Fibroblast of skin of left biceps (primary cell): ENCODE measurements around the gene TTC36.
"Not testable (repeated sequence)": the region's sequence is repeated elsewhere in the genome, so short reads cannot be mapped to it uniquely, and the experiment has no call there.

Source experiments
- DNase-seq, 2 experiments: peaks; one replicate each; pipeline ENCODE4 v3.0.0-alpha.2; 2013; ENCODE audit warnings: low read depth in 2 of 2

Gene TTC36

GRCh38 chr11:118532091-118532490 lies 4.8 kb downstream of the TTC36 start:
- DNase-seq: no peak

- DNase-seq: no peak
Observed at GRCh38 chr11:118532852-118533768, 5.8 kb downstream of the TTC36 start.

DNA sequence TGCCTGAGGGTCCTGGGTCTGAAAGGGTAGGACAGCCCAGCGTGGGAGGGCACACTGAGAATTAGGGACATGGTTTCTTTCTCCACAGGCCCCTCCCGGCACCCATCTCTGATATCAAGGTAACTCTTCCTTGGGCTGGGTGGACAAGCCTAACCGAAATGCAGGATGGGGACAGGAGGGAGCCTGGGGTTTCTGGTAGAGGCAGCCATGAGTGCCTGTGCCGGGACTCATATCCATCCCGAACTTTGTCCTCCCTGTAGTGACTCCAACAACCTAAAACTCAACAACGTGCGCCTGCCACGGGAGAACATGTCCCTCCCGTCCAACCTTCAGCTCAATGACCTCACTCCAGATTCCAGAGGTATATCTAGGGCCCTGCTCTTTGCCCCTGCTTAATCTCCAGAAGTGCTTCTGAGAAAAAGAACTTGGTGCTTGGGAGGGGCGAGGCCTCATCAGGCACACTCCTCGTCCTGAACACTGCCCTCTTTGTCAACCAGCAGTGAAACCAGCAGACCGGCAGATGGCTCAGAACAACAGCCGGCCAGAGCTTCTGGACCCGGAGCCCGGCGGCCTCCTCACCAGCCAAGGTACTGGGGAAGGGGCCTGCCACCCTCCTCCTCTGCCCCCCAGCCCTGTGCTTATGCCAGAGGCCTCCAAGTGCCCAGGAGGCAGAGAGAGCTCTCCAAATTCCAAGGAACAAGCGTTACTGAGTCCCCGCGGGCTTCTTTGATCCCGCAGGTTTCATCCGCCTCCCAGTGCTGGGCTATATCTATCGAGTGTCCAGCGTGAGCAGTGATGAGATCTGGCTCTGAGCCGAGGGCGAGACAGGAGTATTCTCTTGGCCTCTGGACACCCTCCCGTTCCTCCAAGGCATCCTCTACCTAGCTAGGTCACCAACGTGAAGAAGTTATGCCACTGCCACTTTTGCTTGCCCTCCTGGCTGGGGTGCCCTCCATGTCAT lies 6.8 kb downstream of the TTC36 start:
- no peak for DNase-seq

- DNase-seq: no peak
Observed at GRCh38 chr11:118535261-118535660, 8.0 kb downstream of the TTC36 start.

GRCh38 chr11:118536726-118537125 lies 9.5 kb downstream of the TTC36 start:
- no peak for DNase-seq

DNA sequence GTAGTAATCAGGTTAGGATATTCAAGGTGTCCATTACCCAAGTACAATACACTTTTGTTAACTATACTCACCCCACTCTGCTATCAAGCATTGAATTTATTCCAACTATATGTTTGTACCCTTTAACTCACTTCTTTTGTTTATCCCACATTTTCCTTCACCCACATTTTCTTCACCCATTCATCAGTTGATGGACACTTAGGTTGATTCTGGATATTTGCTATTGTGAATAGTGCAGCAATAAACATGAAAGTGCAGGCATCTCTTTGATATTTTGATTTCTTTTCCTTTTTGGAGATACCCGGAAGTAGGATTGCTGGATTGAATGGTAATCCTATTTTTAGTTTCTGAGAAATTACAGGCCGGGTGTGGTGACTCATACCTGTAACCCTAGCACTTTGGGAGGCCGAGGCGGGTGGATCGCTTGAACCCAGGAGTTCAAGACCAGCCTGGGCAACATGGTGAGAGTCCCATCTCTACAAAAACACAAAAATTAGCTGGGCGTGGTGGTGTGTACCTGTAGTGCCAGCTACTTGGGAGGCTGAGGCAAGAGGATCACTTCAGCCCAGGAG lies 10.2 kb downstream of the TTC36 start:
- no peak for DNase-seq

GRCh38 chr11:118544010-118544646 lies 16.9 kb downstream of the TTC36 start:
- DNase-seq: no peak

DNA sequence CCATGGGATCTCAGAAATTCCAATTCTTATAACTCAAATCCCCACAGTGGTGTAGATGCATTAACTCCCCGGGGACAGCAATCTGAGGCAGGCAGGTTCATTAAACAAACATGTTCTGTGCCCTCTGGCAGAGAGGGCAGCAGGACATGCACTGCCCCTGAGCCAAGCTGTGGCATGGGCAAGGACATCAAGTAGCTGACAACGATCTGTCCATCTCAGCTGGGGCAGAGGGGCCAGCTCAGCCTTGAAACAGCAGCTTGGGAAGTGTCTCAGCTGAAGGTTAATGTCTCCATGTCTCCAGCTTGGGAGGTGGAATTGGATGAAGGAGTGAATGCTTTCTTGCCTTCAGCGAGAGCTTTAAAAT lies 17.4 kb downstream of the TTC36 start:
- DNase-seq: no peak

DNA sequence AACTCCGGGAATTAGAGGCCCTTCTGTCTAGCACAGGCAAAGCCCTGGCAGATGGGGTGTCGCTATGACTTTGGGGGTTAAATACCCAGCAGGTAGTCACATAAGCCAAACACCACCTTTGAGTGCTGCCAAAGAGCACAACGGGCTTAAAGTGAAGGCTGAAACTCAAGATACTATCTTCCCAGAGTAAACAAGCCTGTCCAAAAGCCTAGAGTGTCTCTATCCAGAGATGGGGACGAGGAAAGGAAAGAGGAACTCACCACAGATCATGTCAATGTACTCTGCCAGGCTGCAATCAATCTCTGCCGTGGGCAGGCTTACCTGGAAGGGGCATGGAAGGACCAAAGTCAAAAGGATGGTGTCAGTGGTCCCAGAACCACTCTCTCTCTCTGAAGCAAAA lies 18.3 kb downstream of the TTC36 start:
- DNase-seq: no peak

- no peak for DNase-seq
Observed at GRCh38 chr11:118547132-118547531, 19.9 kb downstream of the TTC36 start.

DNA sequence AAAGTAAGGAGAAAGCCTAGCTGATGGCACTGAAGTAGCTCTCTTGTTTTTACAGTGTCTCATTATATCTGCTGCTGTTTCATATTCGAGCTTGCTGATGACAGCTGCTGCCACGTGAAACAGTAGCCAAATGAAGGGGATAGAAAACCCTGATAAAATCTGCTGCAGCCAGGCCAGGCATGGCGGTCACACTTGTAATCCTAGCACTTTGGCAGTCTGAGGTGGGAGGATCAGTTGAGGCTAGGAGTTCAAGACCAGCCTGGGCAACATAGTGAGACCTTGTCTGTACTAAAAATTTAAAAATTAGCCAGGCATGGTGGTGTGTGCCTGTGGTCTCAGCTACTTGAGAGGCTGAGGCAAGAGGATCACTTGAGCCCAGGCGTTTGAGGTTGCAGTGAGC lies 25.1 kb downstream of the TTC36 start:
- no peak for DNase-seq

DNA sequence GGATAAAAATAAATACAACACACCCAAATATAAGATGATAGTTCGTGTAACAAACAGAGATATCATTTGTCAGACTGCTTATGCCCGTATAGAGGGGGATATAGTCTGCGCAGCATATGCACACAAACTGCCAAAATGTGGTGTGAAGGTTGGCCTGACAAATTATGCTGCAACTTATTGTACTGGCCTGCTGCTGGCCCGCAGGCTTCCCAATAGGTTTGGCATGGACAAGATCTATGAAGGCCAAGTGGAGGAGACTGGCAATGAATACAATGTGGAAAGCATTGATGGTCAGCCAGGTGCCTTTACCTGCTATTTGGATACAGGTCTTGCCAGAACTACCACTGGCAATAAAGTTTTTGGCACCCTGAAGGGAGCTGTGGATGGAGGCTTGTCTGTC lies 33.5 kb downstream of the TTC36 start:
- no peak for DNase-seq

DNA sequence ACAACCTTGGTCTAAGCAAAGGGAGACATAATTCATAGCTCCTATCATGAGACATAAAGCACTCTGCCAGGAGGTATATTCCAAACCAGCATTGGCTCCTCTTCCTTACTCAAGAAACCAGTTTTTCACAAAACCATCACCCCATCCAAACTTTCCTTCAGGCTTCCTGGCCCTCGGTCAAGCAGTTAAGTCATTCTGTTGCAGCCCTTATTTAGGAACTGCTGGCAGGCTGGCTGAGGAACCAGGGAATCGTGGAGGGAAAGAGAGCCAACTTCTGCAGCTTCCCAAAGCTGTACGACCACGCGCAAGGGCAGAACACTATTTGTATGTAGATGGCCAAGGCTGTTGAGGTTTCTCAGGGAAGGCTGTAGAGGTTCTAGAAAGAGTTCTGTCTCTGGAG lies 37.8 kb downstream of the TTC36 start:
- DNase-seq: no peak

GRCh38 chr11:118569670-118570069 lies 42.4 kb downstream of the TTC36 start:
- no peak for DNase-seq

DNA sequence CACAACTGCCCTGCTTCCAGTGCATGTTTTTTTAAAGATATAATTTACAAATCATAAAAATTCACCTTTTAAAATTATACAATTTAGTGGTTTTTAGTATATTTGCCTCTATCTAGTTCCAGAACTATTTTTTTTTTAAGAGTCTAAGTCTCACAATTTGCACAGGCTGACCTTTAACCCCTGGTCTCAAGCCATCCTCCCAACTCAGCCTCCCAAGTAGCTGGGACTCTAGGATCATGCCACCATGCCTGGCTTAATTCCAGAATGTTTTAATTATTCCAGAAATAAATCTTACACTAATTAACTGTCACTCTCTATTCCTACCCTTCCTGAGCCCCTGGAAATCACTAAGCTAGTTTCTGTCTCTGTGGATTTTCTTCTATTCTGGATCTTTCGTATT lies 43.5 kb downstream of the TTC36 start:
- no peak for DNase-seq

- not testable (repeated sequence) for DNase-seq
Observed at GRCh38 chr11:118571701-118572060, 44.4 kb downstream of the TTC36 start.

- DNase-seq: peak; percentile 51 to 55
Observed at GRCh38 chr11:118572061-118572980, 45.0 kb downstream of the TTC36 start, which contains the start of gene ARCN1. TSS of gene ARCN1 (plus strand) at chr11:118572409. CDS start at chr11:118572548, 139 bp downstream.

DNA sequence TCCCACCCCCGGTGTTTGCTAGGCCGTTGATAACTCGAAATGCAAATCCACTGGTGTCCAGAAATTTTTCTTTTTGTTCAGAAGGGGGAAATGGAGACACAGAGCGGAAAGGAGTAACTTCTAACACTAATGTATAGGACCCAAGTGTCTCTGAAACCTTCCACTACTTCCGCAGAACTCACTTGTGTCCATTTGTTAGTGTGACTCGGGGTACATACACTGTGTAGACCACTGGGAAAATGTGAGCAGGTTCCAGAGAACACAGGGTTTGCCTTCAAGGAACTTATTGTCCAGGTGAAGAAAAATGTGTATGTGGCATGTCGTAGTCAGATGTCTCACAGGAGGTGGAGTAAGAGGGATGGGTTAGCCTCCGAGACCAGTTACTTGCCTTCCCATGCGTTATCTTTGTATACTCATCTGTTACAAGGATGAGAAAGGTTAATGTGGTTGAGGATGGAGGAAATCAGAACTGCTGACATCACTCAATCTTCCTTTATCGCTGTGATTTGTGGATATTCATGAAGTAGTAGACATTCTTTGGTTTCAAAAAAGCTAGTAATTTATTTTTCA lies 45.8 kb downstream of the TTC36 start:
- no peak for DNase-seq

GRCh38 chr11:118574636-118575035 lies 47.4 kb downstream of the TTC36 start:
- no peak for DNase-seq

GRCh38 chr11:118577995-118578394 lies 50.7 kb downstream of the TTC36 start:
- DNase-seq: not testable (repeated sequence)
